Ureter (tissue), 1 donor: Measurements from ENCODE around the gene TMEM88. TPM values are rescaled to one million over a fixed set of nuclear protein-coding genes. Genes with fewer than 3 reads are reported as not detected.
A peak's percentile ranks its signal among the peaks of the same experiment; 100 is the strongest.
"Not testable (repeated sequence)": the region's sequence is repeated elsewhere in the genome, so short reads cannot be mapped to it uniquely, and the experiment has no call there.

ENCODE experiments used
- DNase-seq: peaks from one replicate; pipeline ENCODE4 v3.0.0-alpha.2; 2020; ENCODE audit warnings: low spot score
- total RNA-seq: library from RNA; stranded (reverse); gene quantifications from one replicate; pipeline ENCODE4 v1.2.4, GENCODE V29; 2023
- donor health status: DM: yes; HTN: yes; CAD: no.

The TMEM88 gene, protein sequence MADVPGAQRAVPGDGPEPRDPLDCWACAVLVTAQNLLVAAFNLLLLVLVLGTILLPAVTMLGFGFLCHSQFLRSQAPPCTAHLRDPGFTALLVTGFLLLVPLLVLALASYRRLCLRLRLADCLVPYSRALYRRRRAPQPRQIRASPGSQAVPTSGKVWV
- total RNA-seq, result 9.9 TPM

DNA sequence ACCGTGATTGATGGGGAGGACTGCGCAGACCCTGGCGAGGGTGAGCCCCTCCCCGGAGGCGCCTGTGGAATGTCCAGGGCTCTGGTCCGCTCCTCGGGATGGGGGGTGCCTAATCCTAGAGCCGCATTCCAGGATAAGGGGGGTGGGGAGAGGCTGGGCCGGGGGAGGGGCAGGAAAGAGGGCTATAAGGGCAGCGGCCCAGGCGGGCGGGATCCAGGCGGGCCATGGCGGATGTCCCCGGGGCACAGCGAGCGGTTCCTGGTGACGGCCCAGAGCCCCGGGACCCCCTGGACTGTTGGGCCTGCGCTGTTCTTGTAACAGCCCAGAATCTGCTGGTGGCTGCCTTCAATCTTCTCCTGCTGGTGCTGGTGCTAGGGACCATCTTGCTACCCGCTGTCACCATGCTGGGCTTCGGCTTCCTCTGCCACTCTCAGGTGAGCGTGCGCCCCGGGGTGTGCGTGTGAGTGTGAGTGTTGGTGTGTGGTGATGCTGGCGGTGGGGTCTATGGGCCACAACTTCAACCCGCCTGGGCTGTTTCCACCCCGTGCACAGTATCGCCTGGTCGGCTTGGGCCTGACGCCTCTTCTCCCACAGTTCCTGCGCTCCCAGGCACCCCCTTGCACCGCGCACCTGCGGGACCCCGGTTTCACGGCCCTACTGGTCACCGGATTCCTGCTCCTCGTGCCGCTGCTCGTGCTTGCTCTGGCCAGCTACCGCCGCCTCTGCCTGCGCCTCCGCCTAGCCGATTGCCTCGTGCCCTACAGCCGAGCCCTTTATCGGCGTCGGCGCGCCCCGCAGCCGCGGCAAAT is at the start of gene TMEM88:
TMEM88 (plus strand) TSS at position 216 of the 809 bp plus-strand sequence; CDS start at position 225, 9 bp downstream.
- peak; percentile 53 for DNase-seq

DNA sequence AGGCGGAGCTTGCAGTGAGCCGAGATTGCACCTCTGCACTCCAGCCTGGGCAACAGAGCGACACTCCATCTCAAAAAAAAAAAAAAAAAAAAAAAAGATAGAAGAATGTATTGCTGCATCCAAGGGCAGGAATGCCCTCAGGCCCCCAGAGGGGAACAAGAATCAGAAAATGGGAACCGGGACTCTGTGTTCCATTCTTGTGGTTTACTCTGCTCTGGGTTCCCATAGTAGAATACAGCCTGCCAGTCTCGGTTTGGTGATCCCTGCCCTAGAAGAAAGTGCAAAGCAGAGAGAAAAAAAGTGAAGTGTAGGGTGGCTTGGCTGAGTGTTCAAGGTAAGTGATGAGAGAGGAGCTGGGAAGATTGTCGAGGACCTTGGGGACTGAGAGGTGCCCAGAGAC is 48.3 kb upstream of the TMEM88 start:
- DNase-seq, result no peak

DNA sequence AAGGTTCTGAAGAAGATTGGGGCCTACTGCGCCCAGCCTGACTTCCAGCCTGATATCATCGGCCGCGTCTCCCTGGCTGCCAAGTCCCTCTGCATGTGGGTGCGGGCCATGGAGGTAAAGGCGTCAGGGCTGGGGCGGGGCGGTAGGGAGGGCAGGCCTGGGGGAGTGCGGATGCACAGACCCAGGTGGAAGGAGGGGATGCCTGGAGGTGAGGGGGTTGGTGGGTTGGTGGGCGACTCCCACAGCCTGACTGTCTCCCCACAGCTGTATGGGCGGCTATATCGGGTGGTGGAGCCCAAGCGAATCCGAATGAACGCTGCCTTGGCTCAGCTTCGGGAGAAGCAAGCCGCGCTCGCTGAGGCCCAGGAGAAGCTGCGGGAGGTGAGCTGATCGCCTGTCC is 47.7 kb upstream of the TMEM88 start:
- DNase-seq, result no peak

DNA sequence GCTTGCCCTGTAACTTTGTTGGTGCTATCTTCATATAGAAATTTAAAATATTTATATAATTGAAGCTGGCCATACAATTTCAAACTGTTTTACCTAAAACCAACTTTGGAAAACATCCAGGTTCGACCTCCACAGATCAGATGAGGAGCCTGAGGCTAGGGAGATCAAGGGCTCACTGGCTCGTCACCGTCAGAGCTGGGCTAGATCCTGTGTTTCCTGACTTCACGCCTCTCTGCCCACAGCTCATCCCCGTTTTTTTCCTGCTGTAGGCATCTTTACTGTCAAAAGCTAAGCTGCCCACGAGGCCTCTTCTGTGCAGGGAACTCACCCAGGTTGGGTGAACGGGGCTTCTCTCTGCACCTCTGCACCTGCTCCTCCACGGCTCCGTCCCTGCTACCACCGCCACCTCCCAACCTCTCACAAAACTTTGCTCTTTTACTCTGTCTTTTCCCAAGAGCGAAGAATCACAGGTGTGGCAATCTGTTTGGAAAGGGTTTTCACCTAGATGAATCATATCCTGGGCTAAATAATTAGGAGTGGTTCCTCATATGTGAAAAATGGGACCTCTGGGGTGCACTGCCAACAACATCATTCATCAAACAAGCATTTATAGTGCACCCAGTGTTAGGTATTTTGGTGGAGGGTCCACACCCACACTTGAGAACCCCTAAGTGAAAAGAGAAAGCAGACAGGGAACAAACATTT is 45.6 kb upstream of the TMEM88 start:
- DNase-seq, result no peak

DNA sequence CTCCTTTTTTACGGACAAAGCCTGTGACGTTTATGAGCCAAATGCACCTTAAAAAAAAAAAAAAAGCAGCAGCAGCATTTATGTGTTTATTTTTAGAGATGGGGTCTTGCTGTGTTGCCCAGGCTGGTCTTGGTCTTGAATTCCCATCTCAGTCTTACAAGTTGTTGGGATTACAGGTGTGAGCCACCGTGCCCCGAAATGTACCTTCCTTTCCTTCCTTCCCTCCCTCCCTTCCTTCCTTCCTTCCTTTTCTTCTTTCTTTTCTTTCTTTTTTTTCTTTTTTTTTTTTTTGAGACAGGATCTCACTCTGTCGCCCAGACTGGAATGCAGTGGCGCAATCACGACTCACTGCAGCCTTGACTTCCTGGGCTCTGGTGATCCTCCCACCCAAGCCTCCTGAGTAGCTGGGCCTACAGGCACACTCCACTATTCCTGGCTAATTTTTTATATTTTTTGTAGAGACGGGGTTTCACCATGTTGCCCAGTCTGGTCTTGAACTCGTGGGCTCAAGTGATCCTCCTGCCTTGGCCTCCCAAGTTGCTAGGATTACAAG is 45.0 kb upstream of the TMEM88 start:
- DNase-seq, result not testable (repeated sequence)

DNA sequence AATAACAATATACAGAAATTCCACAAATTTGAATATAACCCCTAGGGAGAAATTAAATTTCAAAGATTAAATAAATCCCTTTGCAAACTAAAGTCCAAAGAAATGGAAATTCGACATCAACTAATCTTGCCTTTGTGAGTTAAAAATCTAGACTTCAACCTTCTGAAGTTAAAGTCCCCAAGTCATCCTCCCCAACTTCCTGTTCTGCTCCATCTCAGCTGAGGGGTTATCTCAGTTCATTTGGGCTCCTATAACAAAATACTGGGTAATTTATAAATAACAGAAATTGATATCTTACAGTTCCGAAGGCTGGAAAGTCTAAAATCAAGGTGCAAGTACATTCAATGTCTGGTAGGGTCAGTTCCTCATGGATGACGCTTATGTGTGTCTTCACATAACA is 43.6 kb upstream of the TMEM88 start:
- no peak for DNase-seq

DNA sequence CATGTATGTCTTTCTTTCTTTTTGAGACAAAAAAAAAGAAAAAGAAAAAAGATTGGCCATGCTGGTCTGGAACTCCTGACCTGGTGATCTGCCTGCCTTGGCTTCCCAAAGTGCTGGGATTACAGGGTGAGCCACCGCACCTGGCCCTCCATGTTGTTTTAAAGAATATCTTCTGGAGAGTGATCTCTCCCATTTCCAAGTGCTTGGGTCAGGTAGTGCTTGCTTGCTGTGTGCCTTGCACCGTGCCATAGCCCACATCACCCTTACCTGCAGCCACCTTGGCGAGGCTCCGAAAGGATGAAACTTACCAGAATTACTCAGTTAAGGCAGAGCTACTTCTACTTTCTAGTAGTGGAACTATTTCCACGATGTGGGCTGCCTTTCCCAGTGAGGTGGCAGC is 39.9 kb upstream of the TMEM88 start:
- DNase-seq, result no peak

DNA sequence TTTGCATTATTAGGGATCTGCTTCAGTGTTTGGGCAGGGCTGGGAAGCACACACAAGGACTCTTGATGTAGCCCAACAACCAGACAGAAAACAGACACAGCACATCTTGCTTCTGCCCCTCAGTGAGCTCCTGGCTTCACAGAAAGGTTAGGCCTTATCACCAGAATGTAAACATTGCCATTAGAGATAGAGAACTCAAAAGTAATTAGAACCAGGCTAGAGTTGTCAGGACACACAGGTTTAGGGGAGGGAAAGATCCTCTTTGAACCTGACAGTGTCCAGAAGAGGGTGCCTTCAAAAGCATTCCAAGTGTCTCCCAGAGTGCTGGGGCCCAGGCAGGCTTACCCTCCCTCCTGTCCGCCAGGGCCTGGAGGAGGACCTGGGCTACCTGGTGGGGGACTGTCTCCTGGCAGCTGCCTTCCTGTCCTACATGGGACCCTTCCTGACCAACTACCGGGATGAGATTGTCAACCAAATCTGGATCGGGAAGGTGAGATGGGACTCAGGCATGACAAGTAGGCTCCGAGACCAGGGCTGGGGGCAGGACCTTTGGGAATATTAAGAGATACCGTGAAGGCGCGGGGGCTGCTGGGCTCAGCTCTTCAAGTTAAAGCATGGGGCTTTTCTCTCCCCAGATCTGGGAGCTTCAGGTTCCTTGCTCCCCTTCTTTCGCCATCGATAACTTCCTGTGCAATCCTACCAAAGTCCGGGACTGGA is 37.8 kb upstream of the TMEM88 start:
- DNase-seq, result no peak

DNA sequence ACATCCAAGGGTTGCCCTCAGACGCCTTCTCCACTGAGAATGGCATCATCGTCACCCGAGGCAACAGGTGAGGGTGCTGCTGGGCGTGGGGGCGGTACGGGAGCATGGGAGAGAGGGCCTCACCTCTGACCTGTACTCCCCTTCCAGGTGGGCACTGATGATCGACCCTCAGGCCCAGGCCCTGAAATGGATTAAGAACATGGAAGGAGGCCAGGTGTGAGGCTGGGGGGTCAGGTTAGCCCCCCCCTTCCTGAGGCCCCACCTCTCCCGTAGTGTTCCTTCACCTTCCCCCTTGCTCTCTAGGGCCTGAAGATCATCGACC is 37.3 kb upstream of the TMEM88 start:
- DNase-seq, result no peak

DNA sequence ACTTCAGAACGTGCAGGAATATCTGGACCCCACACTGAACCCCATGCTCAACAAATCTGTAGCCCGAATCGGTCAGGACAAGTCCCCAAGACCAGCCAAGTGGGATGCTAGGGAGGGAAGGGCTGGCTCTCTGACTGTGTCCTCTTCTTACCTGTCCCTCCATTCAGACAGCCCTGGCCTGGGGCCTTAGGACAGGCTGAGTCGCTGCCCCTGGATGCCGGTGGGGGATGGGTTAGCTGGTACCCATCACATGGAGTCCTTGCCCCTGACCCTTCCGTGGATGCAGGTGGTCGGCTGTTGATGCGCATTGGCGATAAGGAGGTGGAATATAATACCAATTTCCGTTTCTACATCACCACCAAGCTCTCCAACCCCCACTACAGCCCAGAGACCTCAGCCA is 36.8 kb upstream of the TMEM88 start:
- DNase-seq, result no peak

DNA sequence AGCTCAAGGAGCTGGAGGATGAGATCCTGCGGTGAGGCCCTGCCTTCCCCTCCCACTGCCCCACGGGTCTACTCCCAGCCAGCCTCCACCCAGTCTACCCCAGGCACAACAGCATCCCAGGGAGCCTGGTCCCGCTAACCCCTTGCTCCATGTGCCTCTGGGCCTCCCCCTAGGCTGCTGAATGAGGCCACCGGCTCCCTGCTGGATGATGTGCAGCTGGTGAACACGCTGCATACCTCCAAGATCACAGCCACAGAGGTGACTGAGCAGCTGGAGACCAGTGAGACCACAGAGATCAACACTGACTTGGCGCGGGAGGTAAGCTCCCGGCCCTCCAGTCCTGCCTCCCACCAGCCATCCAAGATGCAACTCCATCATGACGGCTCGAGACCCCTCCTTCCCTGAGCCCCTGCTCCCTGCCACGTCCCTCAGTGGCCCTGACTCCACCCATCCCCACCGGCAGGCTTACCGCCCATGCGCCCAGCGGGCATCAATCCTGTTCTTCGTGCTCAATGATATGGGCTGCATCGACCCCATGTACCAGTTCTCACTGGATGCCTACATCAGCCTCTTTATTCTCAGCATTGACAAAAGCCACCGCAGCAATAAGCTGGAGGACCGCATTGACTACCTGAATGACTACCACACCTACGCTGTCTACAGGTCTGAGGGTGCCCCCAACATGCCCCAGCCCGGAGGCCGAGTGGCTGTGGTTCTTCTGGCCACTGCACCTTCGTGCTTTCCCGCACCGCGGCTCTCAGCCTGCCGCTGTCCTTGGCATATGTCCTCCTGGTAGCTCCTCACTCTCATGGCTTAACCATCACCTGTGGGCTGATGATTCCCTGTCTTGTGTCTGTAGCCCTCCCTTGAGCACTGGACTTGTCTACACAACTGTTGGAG is 35.9 kb upstream of the TMEM88 start:
- no peak for DNase-seq

DNA sequence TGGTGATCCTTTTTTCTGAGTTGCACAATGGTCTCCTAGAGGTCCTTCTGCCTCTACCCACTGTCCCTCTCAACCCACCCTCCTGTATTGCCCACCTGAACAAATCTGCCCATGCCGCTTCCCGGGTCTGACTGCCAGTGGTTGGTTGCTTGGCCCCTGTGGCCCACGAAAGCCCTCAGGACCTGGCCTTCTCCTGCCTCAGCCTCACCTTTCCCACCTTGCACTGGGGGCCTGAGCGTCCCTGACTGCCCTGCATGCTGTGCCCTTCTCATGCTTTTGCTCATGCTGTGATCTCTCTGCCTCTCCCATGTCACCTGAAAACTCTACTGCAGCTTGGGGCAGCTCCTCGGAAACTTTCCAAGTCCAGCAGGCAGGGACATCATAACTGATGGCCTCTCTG is 34.6 kb upstream of the TMEM88 start:
- DNase-seq, result no peak

DNA sequence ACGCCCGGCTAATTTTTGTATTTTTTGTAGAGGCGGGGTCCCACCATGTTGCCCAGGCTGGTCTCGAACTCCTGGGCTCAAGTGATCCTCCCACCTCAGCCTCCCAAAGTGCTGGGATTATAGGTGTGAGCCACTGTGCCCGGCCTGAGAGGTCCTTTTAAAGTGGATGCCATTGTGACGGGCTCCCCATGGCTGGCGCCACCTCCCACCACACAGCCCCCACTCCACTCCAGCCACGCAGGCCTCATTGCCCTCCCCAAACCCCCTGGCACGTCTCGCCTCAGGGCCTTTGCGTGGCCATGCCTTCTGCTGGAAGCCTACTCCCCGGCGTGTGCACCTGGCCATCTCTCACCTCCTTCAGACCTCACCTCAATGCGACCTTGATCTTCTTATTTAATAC is 32.7 kb upstream of the TMEM88 start:
- DNase-seq, result no peak

DNA sequence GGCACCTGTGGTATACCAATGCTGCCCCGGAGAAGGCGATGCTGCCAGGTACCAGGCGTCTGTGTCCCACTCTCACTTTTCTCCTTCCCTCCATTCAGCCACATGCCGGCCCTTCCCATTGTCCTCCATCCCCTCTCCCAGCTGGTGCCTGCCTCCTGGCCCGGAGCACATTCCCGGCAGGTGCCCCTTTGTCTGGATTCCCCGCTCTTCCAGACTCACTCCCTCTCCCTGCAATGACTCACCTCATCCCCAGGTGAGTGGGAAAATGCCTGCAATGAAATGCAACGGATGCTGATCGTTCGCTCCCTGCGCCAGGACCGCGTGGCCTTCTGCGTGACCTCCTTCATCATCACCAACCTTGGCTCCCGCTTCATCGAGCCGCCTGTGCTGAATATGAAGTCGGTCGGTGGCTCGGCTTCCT is 31.3 kb upstream of the TMEM88 start:
- no peak for DNase-seq

DNA sequence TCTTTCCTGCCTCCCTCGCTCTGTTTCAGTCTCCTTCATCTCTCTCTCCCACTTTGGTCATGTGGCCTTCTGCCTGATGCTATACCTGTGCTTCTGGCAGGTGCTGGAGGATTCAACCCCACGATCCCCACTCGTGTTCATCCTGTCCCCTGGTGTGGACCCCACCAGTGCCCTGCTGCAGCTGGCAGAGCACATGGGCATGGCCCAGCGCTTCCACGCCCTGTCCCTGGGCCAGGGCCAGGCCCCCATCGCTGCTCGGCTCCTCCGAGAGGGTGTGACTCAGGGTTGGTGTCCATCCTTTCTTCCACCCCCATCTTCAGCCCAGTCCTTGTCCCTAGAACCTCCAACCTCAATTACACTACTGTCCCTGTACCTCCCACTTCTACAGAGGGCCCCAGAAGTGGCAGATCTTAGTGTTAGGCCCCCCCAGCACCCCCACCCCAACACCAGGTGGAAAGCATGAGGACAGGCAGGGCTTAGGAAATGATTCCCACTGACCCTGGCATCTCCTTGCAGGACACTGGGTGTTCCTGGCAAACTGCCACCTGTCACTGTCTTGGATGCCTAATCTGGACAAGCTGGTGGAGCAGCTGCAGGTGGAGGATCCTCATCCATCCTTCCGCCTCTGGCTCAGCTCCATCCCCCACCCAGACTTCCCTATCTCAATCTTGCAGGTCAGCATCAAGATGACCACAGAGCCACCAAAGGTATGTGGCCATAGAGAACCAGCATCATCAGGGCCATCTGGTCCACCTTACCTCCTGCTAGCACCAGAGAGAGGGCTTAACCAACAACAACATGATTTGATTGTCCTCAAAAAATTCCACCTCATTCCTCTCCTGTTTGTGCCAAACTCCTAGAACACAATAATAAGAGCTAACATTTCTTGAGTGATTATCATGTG is 30.6 kb upstream of the TMEM88 start:
- DNase-seq, result no peak

DNA sequence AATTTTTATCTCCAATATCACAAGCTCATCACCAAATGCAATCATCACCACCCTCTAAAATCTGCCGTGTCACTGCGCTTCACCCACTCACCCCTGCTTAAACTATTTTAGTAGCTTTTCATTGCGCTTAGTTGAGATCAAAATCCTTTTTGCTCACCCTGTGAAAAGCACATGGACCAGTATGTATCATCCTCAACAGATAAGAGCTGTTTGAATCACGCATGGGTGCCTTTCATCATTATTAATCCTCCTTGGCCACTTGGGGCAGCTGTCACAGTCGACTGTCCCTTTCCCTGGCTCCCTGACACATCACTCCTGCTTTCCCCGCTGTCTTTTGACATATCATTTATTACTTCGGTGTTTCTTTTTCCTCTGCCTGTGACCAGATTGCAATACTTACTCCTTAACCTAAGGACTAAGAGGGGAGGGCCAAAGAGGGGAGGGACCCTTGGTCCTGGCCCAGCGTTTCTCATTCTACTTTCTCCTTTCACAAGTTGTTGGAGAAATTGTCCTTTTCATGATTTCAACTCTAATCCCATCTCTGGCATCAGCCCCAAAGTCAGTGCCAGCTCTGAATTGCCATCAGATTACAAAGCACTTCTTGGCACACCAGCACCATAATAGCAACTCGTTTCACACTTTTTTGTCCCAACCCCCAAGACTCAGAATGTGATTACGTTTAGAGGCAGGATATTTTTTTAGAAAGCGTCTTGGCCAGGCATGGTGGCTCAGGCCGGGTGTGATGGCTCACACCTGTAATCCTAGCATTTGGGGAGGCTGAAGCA is 29.5 kb upstream of the TMEM88 start:
- no peak for DNase-seq

DNA sequence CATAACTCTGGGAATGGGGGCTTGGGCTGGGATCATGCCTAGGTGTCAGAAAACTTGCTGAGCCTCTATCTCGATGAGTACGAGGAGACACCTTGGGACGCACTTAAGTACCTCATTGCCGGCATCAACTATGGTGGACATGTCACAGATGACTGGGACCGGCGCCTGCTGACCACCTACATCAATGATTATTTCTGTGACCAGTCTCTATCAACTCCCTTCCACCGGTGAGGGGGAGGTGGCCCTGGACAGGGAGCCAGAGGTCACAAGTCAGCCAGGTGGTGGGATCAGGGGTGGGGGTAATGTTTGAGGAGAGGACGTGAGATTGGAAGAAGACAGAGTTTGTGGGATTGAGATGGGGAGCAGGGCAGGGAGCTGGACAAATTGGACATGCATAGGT is 24.2 kb upstream of the TMEM88 start:
- no peak for DNase-seq

DNA sequence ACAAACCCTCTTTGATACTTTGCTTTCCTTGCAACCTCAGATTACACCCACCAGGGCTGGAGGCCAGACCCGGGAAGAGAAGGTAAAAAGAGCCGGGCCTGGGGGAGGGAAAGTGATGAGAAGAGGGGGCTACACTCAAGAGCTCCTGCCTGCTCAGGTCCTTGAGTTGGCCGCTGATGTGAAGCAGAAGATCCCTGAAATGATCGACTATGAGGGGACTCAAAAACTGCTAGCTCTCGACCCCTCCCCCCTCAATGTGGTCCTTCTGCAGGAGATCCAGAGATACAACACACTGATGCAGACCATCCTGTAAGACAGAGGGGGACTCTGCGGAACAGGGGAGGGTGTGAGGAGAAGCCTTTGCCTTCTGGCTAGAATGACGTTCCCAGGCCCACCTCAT is 23.6 kb upstream of the TMEM88 start:
- DNase-seq, result no peak

DNA sequence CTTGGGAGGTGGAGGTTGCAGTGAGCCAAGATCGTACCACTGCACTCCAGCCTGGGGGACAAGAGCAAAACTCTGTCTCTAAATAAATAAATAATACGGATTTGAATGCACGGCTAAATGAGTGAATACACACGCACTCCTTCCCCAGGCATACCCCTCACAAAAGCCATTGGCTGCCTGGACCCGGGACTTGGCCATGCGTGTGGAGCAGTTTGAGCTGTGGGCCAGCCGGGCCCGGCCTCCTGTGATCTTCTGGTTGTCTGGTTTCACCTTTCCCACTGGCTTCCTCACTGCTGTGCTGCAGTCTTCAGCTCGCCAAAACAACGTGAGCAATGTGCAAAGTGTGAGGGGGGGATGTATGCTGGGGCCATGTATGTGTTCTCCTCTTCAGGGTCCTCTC is 22.4 kb upstream of the TMEM88 start:
- DNase-seq, result no peak
